BJ (cell line): Measurements from ENCODE around the gene BRF1. TPM values are rescaled to one million over a fixed set of nuclear protein-coding genes. Genes with fewer than 3 reads are reported as not detected.

ENCODE experiments used
- CTCF ChIA-PET: fragments of 350-600 bp; formaldehyde crosslinking; extraction: SDS; loops from one replicate; lab custom pipeline; 2021; ENCODE audit warnings: antibody characterized with exemption, inconsistent platforms; lab: Yijun Ruan, JAX
- POLR2A ChIA-PET: fragments of 300-600 bp; sonication (Branson Sonifier 250); formaldehyde crosslinking; extraction: SDS; loops from one replicate; lab custom pipeline; 2021; ENCODE audit warnings: antibody characterized with exemption; lab: Charles Lee
- DNase-seq: peaks from one replicate; pipeline ENCODE4 v3.0.0-alpha.2; 2011; ENCODE audit warnings: low read depth
- H3K27me3 ChIP-seq: 2 replicates; pipeline ENCODE4 v1.6.0; 2011; ENCODE audit warnings: low read length; ENCODE audit not compliant: control insufficient read depth, insufficient read depth
- H3K36me3 ChIP-seq: 2 replicates; pipeline ENCODE4 v1.5.1; 2011; ENCODE audit warnings: low read length; ENCODE audit not compliant: control insufficient read depth, insufficient read depth
- H3K4me3 ChIP-seq: 2 replicates; pipeline ENCODE4 v1.5.1; 2011; ENCODE audit warnings: low read depth, mild to moderate bottlenecking, control low read depth, low read length
- polyA plus RNA-seq: library from polyadenylated mRNA; depleted of rRNA; stranded (reverse); fragments of >200 nt; gene quantifications from 2 replicates; pipeline ENCODE4 v1.2.3, GENCODE V29; 2011
- TF ChIP-seq, protein P1 (sequence below): IDR thresholded peaks from 2 replicates; pipeline ENCODE4 v1.5.1; 2011; ENCODE audit warnings: low read depth, mild to moderate bottlenecking, control low read depth, inconsistent platforms, low read length, moderate library complexity; ENCODE audit not compliant: insufficient read depth

BRF1 gene
- polyA plus RNA-seq, 1 experiment: 8.2 TPM

GRCh38 chr14:105210266-105211025 lies 90.4 kb downstream of the BRF1 start:
- TF ChIP-seq, protein P1, sequence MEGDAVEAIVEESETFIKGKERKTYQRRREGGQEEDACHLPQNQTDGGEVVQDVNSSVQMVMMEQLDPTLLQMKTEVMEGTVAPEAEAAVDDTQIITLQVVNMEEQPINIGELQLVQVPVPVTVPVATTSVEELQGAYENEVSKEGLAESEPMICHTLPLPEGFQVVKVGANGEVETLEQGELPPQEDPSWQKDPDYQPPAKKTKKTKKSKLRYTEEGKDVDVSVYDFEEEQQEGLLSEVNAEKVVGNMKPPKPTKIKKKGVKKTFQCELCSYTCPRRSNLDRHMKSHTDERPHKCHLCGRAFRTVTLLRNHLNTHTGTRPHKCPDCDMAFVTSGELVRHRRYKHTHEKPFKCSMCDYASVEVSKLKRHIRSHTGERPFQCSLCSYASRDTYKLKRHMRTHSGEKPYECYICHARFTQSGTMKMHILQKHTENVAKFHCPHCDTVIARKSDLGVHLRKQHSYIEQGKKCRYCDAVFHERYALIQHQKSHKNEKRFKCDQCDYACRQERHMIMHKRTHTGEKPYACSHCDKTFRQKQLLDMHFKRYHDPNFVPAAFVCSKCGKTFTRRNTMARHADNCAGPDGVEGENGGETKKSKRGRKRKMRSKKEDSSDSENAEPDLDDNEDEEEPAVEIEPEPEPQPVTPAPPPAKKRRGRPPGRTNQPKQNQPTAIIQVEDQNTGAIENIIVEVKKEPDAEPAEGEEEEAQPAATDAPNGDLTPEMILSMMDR: no peak

DNA sequence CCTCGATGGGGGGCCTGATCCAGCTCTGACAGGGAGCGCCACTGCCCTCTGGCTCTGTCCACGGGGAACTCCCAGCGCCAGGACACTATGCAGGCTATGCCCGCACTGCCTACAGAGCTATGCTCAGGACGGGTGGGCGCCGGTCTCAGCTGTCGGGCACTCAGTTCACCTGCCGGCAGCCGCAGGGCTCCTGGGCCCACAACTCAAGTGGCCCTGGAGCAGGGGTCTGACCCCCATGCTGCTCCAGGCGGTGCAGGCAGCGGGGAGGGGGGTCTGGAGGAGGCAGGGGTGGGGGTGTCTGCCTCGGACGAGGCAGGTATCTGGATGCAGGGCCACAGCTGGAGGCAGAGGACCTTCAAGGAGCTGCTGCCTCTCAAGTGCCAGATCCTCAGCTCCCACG lies 91.2 kb downstream of the BRF1 start:
- DNase-seq: no peak
- POLR2A ChIA-PET: no interaction called here
- CTCF ChIA-PET: no interaction called here
- H3K4me3 ChIP-seq: no peak overlapping the region
- peaks cover 11% of the 10 kb centered on the region for H3K36me3 ChIP-seq
- no peaks in the 10 kb centered on the region for H3K27me3 ChIP-seq
- TF ChIP-seq, protein P1: no peak

More at GRCh38 chr14:105210266-105211025, 90.4 kb downstream of the BRF1 start:
- no peaks in the 10 kb centered on the region for H3K27me3 ChIP-seq
- no peak for DNase-seq
- peaks cover 11% of the 10 kb centered on the region for H3K36me3 ChIP-seq
- ChIA-PET CTCF (no interaction called here), POLR2A (no interaction called here)
- no peak overlapping the region for H3K4me3 ChIP-seq

GRCh38 chr14:105209091-105209490 lies 91.7 kb downstream of the BRF1 start:
- Histone ChIP-seq H3K4me3 (no peak overlapping the region), H3K36me3 (peaks cover 9% of the 10 kb centered on the region), H3K27me3 (no peaks in the 10 kb centered on the region)
- no peak for DNase-seq
- TF ChIP-seq, protein P1: no peak
- CTCF ChIA-PET: no interaction called here
- POLR2A ChIA-PET: no interaction called here

DNA sequence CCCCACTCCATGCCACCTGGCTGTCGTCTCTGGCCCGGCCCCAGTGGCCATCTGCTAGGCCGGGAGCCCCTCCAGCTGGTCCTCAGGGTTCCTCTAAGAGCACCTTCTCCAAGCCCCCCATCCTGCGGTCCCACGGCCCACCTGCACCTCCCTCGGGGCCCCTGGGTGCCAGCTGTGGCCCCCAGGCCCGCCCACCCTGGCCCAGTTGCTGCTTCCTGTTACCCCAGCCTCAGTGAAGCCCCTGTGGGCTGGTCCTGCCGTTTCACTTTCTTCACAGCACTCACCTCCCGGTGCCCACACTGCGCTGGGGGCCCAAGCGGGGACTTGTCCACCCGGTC lies 92.1 kb downstream of the BRF1 start:
- POLR2A ChIA-PET: no interaction called here
- H3K36me3 ChIP-seq: peaks cover 9% of the 10 kb centered on the region
- H3K27me3 ChIP-seq: no peaks in the 10 kb centered on the region
- TF ChIP-seq, protein P1: no peak
- no peak for DNase-seq
- CTCF ChIA-PET: no interaction called here
- H3K4me3 ChIP-seq: no peak overlapping the region

DNA sequence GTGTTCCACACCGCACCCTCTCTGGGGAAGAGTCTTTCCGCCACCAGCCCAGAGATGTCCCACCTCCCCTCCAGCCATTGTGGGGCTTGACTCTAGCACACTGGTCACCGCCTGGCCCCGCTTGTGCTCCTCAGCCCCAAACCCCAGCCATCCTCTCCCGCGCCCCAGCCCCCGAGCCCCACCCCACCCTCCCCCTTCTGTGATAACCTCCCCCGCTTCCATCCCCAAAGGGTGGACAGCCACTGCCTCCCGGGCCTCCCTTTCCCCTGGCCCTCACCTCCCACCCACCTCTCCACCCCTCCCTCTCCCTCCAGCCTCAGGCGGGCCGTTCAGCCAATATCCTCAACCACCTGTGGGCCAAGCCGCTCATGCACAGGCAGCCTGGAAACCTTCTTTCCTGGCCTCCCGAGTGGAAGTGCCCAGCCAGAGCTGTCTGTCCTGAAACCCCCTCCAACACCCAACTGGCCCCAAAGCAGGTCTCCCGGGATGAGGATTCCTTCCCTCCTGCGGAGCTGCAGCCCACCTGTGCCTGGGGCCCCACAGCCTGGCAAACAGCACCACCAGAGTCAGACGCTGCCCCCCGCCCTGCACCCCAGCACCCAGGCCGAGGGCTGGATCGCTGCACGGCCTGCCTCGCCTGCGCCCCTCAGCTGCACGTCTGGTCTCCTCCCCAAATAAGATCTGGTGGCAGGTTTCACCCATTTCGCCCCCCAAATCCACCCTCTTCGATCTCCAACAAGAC lies 92.6 kb downstream of the BRF1 start:
- Histone ChIP-seq H3K4me3 (no peak overlapping the region), H3K27me3 (no peaks in the 10 kb centered on the region), H3K36me3 (peaks cover 9% of the 10 kb centered on the region)
- POLR2A ChIA-PET: no interaction called here
- CTCF ChIA-PET: no interaction called here
- TF ChIP-seq, protein P1: no peak
- DNase-seq: no peak
